K562 (cell line): ENCODE data around the gene FIBP. TPM values are rescaled to one million over a fixed set of nuclear protein-coding genes. Genes with fewer than 3 reads are reported as not detected.
A peak's percentile ranks its signal among the peaks of the same experiment; 100 is the strongest.

Experiments
- ATF1 ChIP-seq, 2 experiments: fragments of 450-650 bp in 1 of 2; IDR thresholded peaks; 2 replicates each; pipeline ENCODE4 v1.6.1; 2016; ENCODE audit warnings: missing compliant biosample characterization in 1 of 2, missing genetic modification characterization in 1 of 2
- ATF4 ChIP-seq: fragments of 450-650 bp; formaldehyde crosslinking; IDR thresholded peaks from 2 replicates; pipeline ENCODE4 v1.4.0; 2022; ENCODE audit warnings: mild to moderate bottlenecking, moderate library complexity
- CAMTA2 ChIP-seq: fragments of 250-450 bp; sonication (Bioruptor Pico); conservative IDR thresholded peaks from 2 replicates; pipeline ENCODE4 v1.5.1; 2022
- ETV1 ChIP-seq: fragments of 450-650 bp; conservative IDR thresholded peaks from 2 replicates; pipeline ENCODE4 v1.6.1; 2016; ENCODE audit warnings: missing genetic modification characterization, control low read depth, low read depth, missing compliant biosample characterization
- GTF2A2 ChIP-seq: IDR thresholded peaks from 2 replicates; pipeline ENCODE4 v1.6.1; 2016; ENCODE audit warnings: mild to moderate bottlenecking, missing genetic modification characterization, missing compliant biosample characterization
- ILK ChIP-seq: fragments of 450-650 bp; IDR thresholded peaks from 2 replicates; pipeline ENCODE4 v1.6.1; 2016; ENCODE audit warnings: missing genetic modification characterization, low read depth, mild to moderate bottlenecking, missing compliant biosample characterization, moderate library complexity, borderline replicate concordance
- MAZ ChIP-seq, 2 experiments: fragments of 450-650 bp in 1 of 2; sonication (generic) in 1 of 2; formaldehyde crosslinking; IDR thresholded peaks in 1 of 2; conservative IDR thresholded peaks in 1 of 2; 2 replicates each; pipeline versions ENCODE4 v1.4.0 to v1.5.0; 2020; ENCODE audit warnings: mild to moderate bottlenecking in 1 of 2, missing genetic modification reagents in 1 of 2
- MLLT1 ChIP-seq, 2 experiments: fragments of 450-650 bp; IDR thresholded peaks; 2 replicates each; pipeline ENCODE4 v1.6.1; 2016
- NEUROD1 ChIP-seq: fragments of 150-350 bp; IDR thresholded peaks from 2 replicates; pipeline ENCODE4 v1.6.1; 2014; ENCODE audit warnings: borderline replicate concordance, low read length, low read depth; ENCODE audit not compliant: partially characterized antibody
- NFATC3 ChIP-seq: fragments of 450-650 bp; IDR thresholded peaks from 2 replicates; pipeline ENCODE4 v1.6.1; 2017; ENCODE audit warnings: mild to moderate bottlenecking
- NONO ChIP-seq, 2 experiments: fragments of 200-400 bp in 1 of 2; fragments of 450-650 bp in 1 of 2; formaldehyde crosslinking in 1 of 2; IDR thresholded peaks; 2 replicates each; pipeline ENCODE4 v1.6.1; 2017; ENCODE audit warnings: low read depth in 2 of 2, mild to moderate bottlenecking in 2 of 2, moderate library complexity in 2 of 2, low read length in 1 of 2
- PCBP1 ChIP-seq: fragments of 200-400 bp; formaldehyde crosslinking; IDR thresholded peaks from 2 replicates; pipeline ENCODE4 v1.6.1; 2018; ENCODE audit warnings: mild to moderate bottlenecking, low read depth, low read length; ENCODE audit not compliant: poor library complexity, severe bottlenecking
- PTRF ChIP-seq: fragments of 450-650 bp; IDR thresholded peaks from 2 replicates; pipeline ENCODE4 v1.6.1; 2016; ENCODE audit warnings: mild to moderate bottlenecking, missing genetic modification characterization, missing compliant biosample characterization
- RBFOX2 ChIP-seq: fragments of 200-400 bp; formaldehyde crosslinking; IDR thresholded peaks from 2 replicates; pipeline ENCODE4 v1.6.1; 2017; ENCODE audit warnings: low read depth, mild to moderate bottlenecking, low read length, moderate library complexity
- REST ChIP-seq, 2 experiments: fragments of 450-650 bp; formaldehyde crosslinking in 1 of 2; IDR thresholded peaks; 2 replicates each; pipeline versions ENCODE4 v1.4.0 to v1.6.1; 2014 to 2020; ENCODE audit warnings: mild to moderate bottlenecking in 2 of 2, borderline replicate concordance in 1 of 2, low read depth in 1 of 2
- ZNF263 ChIP-seq: sonication (generic); formaldehyde crosslinking; IDR thresholded peaks from 2 replicates; pipeline ENCODE4 v1.8.0; 2022; ENCODE audit warnings: mild to moderate bottlenecking, missing genetic modification reagents, borderline replicate concordance
- ZNF408 ChIP-seq: fragments of 250-450 bp; sonication (Bioruptor Pico); IDR thresholded peaks from 2 replicates; pipeline ENCODE4 v1.4.0; 2020; ENCODE audit warnings: low read depth, mild to moderate bottlenecking, moderate library complexity
- polyA plus RNA-seq, 8 experiments: library from polyadenylated mRNA; depleted of rRNA in 4 of 8; stranded (reverse) in 5 of 8; unstranded in 3 of 8; fragments of >200 nt; fragmentation: Nextera tagmentation in 2 of 8; fragmentation: Illumina TruSeq in 1 of 8; extraction: Ambion mirVana in 2 of 8; extraction: Trizol in 1 of 8; gene quantifications; 2 replicates each; pipeline versions ENCODE4 v1.2.1 to v1.2.3, GENCODE V29; 2011 to 2014; ENCODE audit warnings: inconsistent platforms in 1 of 8, missing spikeins in 1 of 8
- total RNA-seq, 7 experiments: library from RNA; depleted of rRNA in 6 of 7; stranded (reverse); fragments of >200 nt in 6 of 7; fragmentation: Illumina TruSeq in 2 of 7; extraction: Trizol in 2 of 7; gene quantifications; 2 replicates each; pipeline versions ENCODE4 v1.2.1 to v1.2.3, GENCODE V29; 2011 to 2021; ENCODE audit warnings: low replicate concordance in 1 of 7

Gene FIBP
- total and polyA plus RNA-seq, 9 of the 15 experiments (the other 6 are each of a cell fraction or from before 2014, with no cell fraction given), result 41.2 to 79.2 (median 48.6) TPM

- no peak for TF ChIP-seq ATF1 (CRISPR knock-in tag; IDR thresholded peaks at IDR 0.05)
- no peak for TF ChIP-seq ATF1 (tag; IDR thresholded peaks at IDR 0.05)
- TF ChIP-seq ZNF263, result peak; percentile 72; the same call in 1 of the 2 replicates
- TF ChIP-seq ETV1, result no peak; the same call in 1 of the 2 replicates
- TF ChIP-seq ILK (tag), result no peak
- TF ChIP-seq NFATC3, result no peak
- peak; percentile 35 for TF ChIP-seq NEUROD1
- TF ChIP-seq RBFOX2, result peak; percentile 63
- peak in 1 of 2 experiments; percentile 92; a peak in 2 of 4 replicates for TF ChIP-seq MLLT1 (IDR thresholded peaks at IDR 0.05)
- no peak for TF ChIP-seq ATF4
- TF ChIP-seq CAMTA2, result no peak
- TF ChIP-seq GTF2A2 (tag), result no peak
- TF ChIP-seq NONO (IDR thresholded peaks at IDR 0.05; ENCODE audit: low read depth in 2 of 2, low read length in 1 of 2), result no peak
- peak; percentile 73 to 92; a peak in 3 of 4 replicates for TF ChIP-seq MAZ (CRISPR knock-in tag; conservative IDR thresholded peaks at IDR 0.05 in 1 of 2, IDR thresholded peaks at IDR 0.05 in 1 of 2)
- no peak for TF ChIP-seq PCBP1
- peak; percentile 87 for TF ChIP-seq REST (IDR thresholded peaks at IDR 0.05; ENCODE audit: borderline replicate concordance)
- no peak for TF ChIP-seq REST (CRISPR knock-in tag; IDR thresholded peaks at IDR 0.05; ENCODE audit: low read depth)
- TF ChIP-seq PTRF (tag), result no peak
- no peak for TF ChIP-seq ZNF408 (CRISPR knock-in tag)
These were observed 3.6 kb downstream of the FIBP start (continued) for GRCh38 chr11:65884716-65885092.
